ENCODE data around the gene BCAT1. TPM values are rescaled to one million over a fixed set of nuclear protein-coding genes. Genes with fewer than 3 reads are reported as not detected.

Gene BCAT1
- total and polyA plus RNA-seq, 2 of the 8 experiments (the other 6 are each of a cell fraction or from before 2014, with no cell fraction given), result 19.7 to 263 TPM

- Histone ChIP-seq H3K9me3 (ENCODE audit: insufficient read depth in 2 of 2, low read depth in 1 of 2, low read length in 1 of 2) (no peaks in the 10 kb centered on the region), H3K23ac (ENCODE audit: insufficient read length) (no peak overlapping the region), H4K5ac (ENCODE audit: insufficient read length, low read depth, low read length) (no peak overlapping the region), H2BK15ac (ENCODE audit: low read length) (no peak overlapping the region), H2BK12ac (ENCODE audit: low read depth, low read length) (no peak overlapping the region), H2BK20ac (ENCODE audit: low read length) (no peak overlapping the region), H3K4me2 (ENCODE audit: insufficient read depth in 1 of 2, low read depth in 2 of 2, low read length in 2 of 2) (no peak overlapping the region), H3K14ac (ENCODE audit: insufficient read length) (no peak overlapping the region), H3K27ac (ENCODE audit: low read depth, low read length) (no peak overlapping the region), H4K8ac (ENCODE audit: extremely low read depth, insufficient read depth, low read length) (no peak overlapping the region), H3K27me3 (replicated peaks in 1 of 4; ENCODE audit: control insufficient read depth in 3 of 4, extremely low read depth in 1 of 4, insufficient read depth in 3 of 4, low read length in 3 of 4) (no peaks in the 10 kb centered on the region), H3K4ac (replicated peaks; ENCODE audit: insufficient read length, low read depth, low read length) (no peak overlapping the region), H3K4me1 (replicated peaks in 1 of 4; ENCODE audit: control insufficient read depth in 3 of 4, insufficient read depth in 4 of 4, low read length in 3 of 4) (no peaks in the 10 kb centered on the region; a peak in 1 of 7 replicates), H3K4me3 (ENCODE audit: extremely low read depth in 1 of 4, insufficient read depth in 2 of 4, low read depth in 3 of 4, low read length in 4 of 4) (no peak overlapping the region), H2BK120ac (replicated peaks; ENCODE audit: low read depth, low read length) (no peak overlapping the region), H2AFZ (ENCODE audit: low read length) (no peak overlapping the region), H3K79me1 (ENCODE audit: low read depth, low read length) (no peaks in the 10 kb centered on the region), H3K9ac (replicated peaks in 1 of 4; ENCODE audit: extremely low read depth in 1 of 4, low read depth in 3 of 4, low read length in 3 of 4) (no peak overlapping the region), H3K36me3 (ENCODE audit: control insufficient read depth in 2 of 4, insufficient read depth in 4 of 4, low read length in 3 of 4) (peaks cover 0 to 41% (median 10%) of the 10 kb centered on the region in 4 experiments; a peak in 5 of 8 replicates), H3K79me2 (ENCODE audit: control insufficient read depth in 1 of 2, insufficient read depth in 2 of 2, low read length in 2 of 2) (peaks cover 0 to 31% of the 10 kb centered on the region in 2 experiments; a peak in 2 of 4 replicates), H2AK5ac (ENCODE audit: low read depth, low read length) (no peak overlapping the region), H3K18ac (ENCODE audit: extremely low read depth, low read length) (no peak overlapping the region), H4K20me1 (replicated peaks in 1 of 2; ENCODE audit: control insufficient read depth in 1 of 2, insufficient read depth in 2 of 2, low read length in 2 of 2) (peaks cover 0 to 1% of the 10 kb centered on the region in 2 experiments), H2BK5ac (ENCODE audit: low read depth, low read length) (no peak overlapping the region), H4K91ac (replicated peaks; ENCODE audit: insufficient read length, low read length) (no peak overlapping the region), H3K23me2 (ENCODE audit: low read depth, low read length) (no peaks in the 10 kb centered on the region), H3K56ac (replicated peaks; ENCODE audit: insufficient read length, low read depth, low read length) (no peak overlapping the region)
- 89% methylated on average over 5 of the region's 5 CpGs; no CpG with 5 or more reads in 1 of the 2 experiments for WGBS, 2 experiments (ENCODE audit: extremely low coverage in 1 of 2, insufficient coverage in 1 of 2, insufficient read length in 1 of 2, insufficient replicate concordance in 2 of 2, low coverage in 1 of 2, low lambda C conversion rate in 2 of 2, missing lambda C conversion rate in 1 of 2)
- POLR2A ChIA-PET (ENCODE audit: partially characterized antibody), result interaction anchor here (1.6 kb wide), 1 partner anchor 17 kb away, joined by 5 read pairs; no protein-coding TSS in a partner anchor
- CTCF ChIA-PET (ENCODE audit: partially characterized antibody), result interaction anchor here (0.6 kb wide), 1 partner anchor 216 kb away, joined by 3 read pairs; no protein-coding TSS in a partner anchor
- DNase-seq (ENCODE audit: low read depth in 1 of 2, low spot score in 2 of 2) (no peak), FAIRE-seq (no peak)
- TF ChIP-seq CTBP2 (IDR thresholded peaks at IDR 0.05; ENCODE audit: borderline replicate concordance, insufficient read depth, insufficient read length, low read length) (no peak), SRF (IDR thresholded peaks at IDR 0.05; ENCODE audit: low read depth, low read length) (no peak), JUND (IDR thresholded peaks at IDR 0.05; ENCODE audit: low read length) (no peak), POLR2AphosphoS5 (IDR thresholded peaks at IDR 0.05; ENCODE audit: low read depth, low read length) (no peak), HDAC2 (IDR thresholded peaks at IDR 0.05; ENCODE audit: borderline replicate concordance in 1 of 2, low read depth in 2 of 2, low read length in 2 of 2) (no peak), CBX8 (IDR thresholded peaks at IDR 0.05; ENCODE audit: borderline replicate concordance, low read depth, low read length) (no peak), CBX5 (IDR thresholded peaks at IDR 0.05; ENCODE audit: low read depth, low read length) (no peak), JUN (IDR thresholded peaks at IDR 0.05; ENCODE audit: low read depth, low read length) (no peak), SIRT6 (IDR thresholded peaks at IDR 0.05; ENCODE audit: low read length) (no peak), FOSL1 (IDR thresholded peaks at IDR 0.05; ENCODE audit: insufficient read depth, low read depth, low read length) (no peak), BRCA1 (IDR thresholded peaks at IDR 0.05; ENCODE audit: low read depth, low read length) (no peak), TEAD4 (IDR thresholded peaks at IDR 0.05; ENCODE audit: low read depth, low read length) (no peak)
These were observed 60.1 kb downstream of the BCAT1 start for GRCh38 chr12:24888813-24889212.

Data from H1 (cell line).